Measurements from ENCODE around the gene HDAC7.

Gene HDAC7

DNA sequence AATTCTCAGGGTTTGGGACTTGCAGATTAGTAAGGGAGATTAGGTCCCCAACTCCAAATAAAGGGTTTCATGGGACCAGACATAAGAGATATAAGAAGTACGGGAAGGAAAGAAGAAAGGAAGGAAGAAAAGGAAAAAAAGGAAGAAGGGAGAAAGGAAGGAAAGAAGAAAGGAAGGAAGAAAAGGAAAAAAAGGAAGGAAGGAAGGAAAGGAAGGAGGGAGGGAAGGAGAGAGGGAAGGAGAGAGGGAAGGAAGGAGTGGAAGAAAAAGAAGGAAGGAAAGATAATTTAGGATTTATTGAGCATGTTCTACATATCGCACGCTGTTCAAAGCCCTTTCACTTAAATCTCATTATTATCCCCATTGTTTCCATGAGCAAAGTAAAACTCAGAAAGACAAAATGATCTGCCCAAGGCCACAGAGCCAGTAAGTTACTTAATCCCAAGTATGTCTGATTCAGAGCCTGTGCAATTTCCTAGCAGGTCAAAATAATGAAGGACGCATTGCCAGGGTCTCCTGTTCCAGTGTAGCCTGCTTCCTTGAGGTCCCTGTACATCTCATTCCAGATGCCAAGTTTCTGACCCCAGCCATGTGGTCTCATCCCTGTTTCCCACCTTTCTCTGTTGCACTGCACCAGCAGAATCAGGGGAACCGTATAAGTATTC lies 3.9 kb upstream of the HDAC7 start:
- H3K4me3 ChIP-seq (ENCODE audit: severe bottlenecking) = no peak overlapping the region
- TF ChIP-seq, protein P1, sequence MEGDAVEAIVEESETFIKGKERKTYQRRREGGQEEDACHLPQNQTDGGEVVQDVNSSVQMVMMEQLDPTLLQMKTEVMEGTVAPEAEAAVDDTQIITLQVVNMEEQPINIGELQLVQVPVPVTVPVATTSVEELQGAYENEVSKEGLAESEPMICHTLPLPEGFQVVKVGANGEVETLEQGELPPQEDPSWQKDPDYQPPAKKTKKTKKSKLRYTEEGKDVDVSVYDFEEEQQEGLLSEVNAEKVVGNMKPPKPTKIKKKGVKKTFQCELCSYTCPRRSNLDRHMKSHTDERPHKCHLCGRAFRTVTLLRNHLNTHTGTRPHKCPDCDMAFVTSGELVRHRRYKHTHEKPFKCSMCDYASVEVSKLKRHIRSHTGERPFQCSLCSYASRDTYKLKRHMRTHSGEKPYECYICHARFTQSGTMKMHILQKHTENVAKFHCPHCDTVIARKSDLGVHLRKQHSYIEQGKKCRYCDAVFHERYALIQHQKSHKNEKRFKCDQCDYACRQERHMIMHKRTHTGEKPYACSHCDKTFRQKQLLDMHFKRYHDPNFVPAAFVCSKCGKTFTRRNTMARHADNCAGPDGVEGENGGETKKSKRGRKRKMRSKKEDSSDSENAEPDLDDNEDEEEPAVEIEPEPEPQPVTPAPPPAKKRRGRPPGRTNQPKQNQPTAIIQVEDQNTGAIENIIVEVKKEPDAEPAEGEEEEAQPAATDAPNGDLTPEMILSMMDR (IDR thresholded peaks at IDR 0.05; ENCODE audit: poor library complexity, severe bottlenecking) = no peak

DNA sequence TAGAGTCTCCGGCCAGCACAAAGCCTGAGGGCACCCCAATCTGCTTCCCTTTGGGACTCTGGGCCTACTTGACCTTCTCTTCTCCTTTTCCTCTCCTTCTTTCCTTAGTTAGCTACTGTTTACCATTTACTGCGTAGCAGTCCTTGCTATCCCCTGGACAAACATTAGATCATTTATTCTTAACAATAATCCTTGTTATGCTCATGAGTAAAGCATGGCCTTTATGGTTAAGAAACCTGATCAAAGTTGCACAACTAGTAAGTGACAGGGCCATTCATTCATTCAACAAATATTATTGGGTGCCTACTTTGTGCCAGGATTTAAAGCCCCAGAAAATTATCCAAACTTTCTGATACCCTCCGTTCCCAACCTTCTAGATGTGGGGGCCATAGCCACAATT lies 3.2 kb upstream of the HDAC7 start:
- Histone ChIP-seq H3K4me3 (ENCODE audit: severe bottlenecking) (no peak overlapping the region), H3K36me3 (ENCODE audit: low read depth) (peaks cover 8% of the 10 kb centered on the region; the same call in 1 of the 2 replicates), H3K27ac (ENCODE audit: poor library complexity, severe bottlenecking) (peak overlapping the region; percentile 95), H3K4me1 (ENCODE audit: insufficient read depth, poor library complexity, severe bottlenecking) (peaks cover 42% of the 10 kb centered on the region), H3K27me3 (ENCODE audit: insufficient read depth, poor library complexity, severe bottlenecking) (no peaks in the 10 kb centered on the region), H3K9me3 (ENCODE audit: severe bottlenecking) (no peaks in the 10 kb centered on the region)
- TF ChIP-seq, protein P1 (IDR thresholded peaks at IDR 0.05; ENCODE audit: poor library complexity, severe bottlenecking) = no peak
- ATAC-seq (ENCODE audit: low read depth) (no peak), DNase-seq (ENCODE audit: low spot score) (no peak)

More for the DNA sequence above, 3.9 kb upstream of the HDAC7 start:
- peak overlapping the region; percentile 95 for H3K27ac ChIP-seq (ENCODE audit: poor library complexity, severe bottlenecking)
- no peaks in the 10 kb centered on the region for H3K9me3 ChIP-seq (ENCODE audit: severe bottlenecking)
- H3K27me3 ChIP-seq (ENCODE audit: insufficient read depth, poor library complexity, severe bottlenecking) = no peaks in the 10 kb centered on the region
- no peak for ATAC-seq (ENCODE audit: low read depth)
- peaks cover under 1% of the 10 kb centered on the region; the same call in 1 of the 2 replicates for H3K36me3 ChIP-seq (ENCODE audit: low read depth)
- peaks cover 42% of the 10 kb centered on the region for H3K4me1 ChIP-seq (ENCODE audit: insufficient read depth, poor library complexity, severe bottlenecking)
- no peak for DNase-seq (ENCODE audit: low spot score)

DNA sequence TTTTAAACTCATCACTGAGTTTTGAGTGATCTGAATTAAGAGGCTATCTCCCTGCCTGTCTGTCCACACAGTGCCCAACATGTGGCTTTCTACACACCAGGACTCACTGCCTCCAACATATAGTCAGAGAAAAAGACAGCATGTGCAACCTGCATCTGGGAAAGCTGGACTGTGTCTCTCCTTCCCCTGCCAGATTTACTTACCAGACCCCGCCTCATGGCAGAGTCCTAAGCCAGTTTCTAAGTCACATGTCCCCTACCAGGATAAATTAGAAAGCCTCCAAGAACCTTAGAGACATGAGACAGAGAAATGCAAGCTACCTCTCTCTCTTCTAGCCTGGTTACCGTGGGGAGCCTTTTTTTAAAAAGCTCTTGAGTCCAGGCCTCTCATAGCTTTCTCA lies 2.7 kb upstream of the HDAC7 start:
- Histone ChIP-seq H3K9me3 (ENCODE audit: severe bottlenecking) (no peaks in the 10 kb centered on the region), H3K4me1 (ENCODE audit: insufficient read depth, poor library complexity, severe bottlenecking) (peaks cover 42% of the 10 kb centered on the region), H3K36me3 (ENCODE audit: low read depth) (peaks cover 12% of the 10 kb centered on the region; the same call in 1 of the 2 replicates), H3K27ac (ENCODE audit: poor library complexity, severe bottlenecking) (peak overlapping the region; percentile 95), H3K27me3 (ENCODE audit: insufficient read depth, poor library complexity, severe bottlenecking) (no peaks in the 10 kb centered on the region), H3K4me3 (ENCODE audit: severe bottlenecking) (no peak overlapping the region)
- no peak for DNase-seq (ENCODE audit: low spot score)
- ATAC-seq (ENCODE audit: low read depth) = no peak
- TF ChIP-seq, protein P1 (IDR thresholded peaks at IDR 0.05; ENCODE audit: poor library complexity, severe bottlenecking) = no peak

DNA sequence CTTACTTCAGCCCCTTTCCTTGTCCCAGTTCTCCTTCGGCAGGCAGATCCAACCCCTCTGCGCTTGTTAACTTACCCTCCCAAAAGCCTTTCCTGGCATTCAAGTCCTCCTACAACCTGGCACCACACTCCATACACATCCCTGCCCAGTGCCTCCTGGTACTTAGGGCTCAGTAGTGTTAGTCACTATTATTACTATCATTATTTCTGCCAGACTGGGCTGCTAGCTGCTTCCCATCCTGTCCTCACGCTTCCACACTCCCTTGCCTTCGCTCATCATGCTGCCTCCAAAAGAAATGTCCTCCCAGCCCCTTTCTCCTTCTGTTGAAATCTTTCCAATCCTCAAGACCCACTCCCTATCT lies 1.6 kb upstream of the HDAC7 start:
- Histone ChIP-seq H3K4me1 (ENCODE audit: insufficient read depth, poor library complexity, severe bottlenecking) (peaks cover 42% of the 10 kb centered on the region), H3K4me3 (ENCODE audit: severe bottlenecking) (no peak overlapping the region), H3K9me3 (ENCODE audit: severe bottlenecking) (no peaks in the 10 kb centered on the region), H3K36me3 (ENCODE audit: low read depth) (peaks cover 13% of the 10 kb centered on the region; the same call in 1 of the 2 replicates), H3K27ac (ENCODE audit: poor library complexity, severe bottlenecking) (peak overlapping the region; percentile 95), H3K27me3 (ENCODE audit: insufficient read depth, poor library complexity, severe bottlenecking) (no peaks in the 10 kb centered on the region)
- TF ChIP-seq, protein P1 (IDR thresholded peaks at IDR 0.05; ENCODE audit: poor library complexity, severe bottlenecking) = no peak
- ATAC-seq (ENCODE audit: low read depth) (no peak), DNase-seq (ENCODE audit: low spot score) (no peak)
